Peyer's patch (tissue), 4 donors: ENCODE results near the gene VARS1.
"Not testable (repeated sequence)": the region's sequence is repeated elsewhere in the genome, so short reads cannot be mapped to it uniquely, and the experiment has no call there.

Experiments
- CTCF ChIP-seq, 6 experiments: fragments of 450-650 bp in 4 of 6; fragments of 200-600 bp in 2 of 6; sonication (generic) in 1 of 6; IDR thresholded peaks; one replicate each; pipeline ENCODE4 v1.5.1; 2017 to 2019; ENCODE audit warnings: antibody characterized with exemption in 6 of 6, mild to moderate bottlenecking in 3 of 6, moderate library complexity in 1 of 6
- POLR2A ChIP-seq, 2 donors: fragments of 450-650 bp; IDR thresholded peaks; one replicate each; pipeline ENCODE4 v1.5.1; 2017; ENCODE audit warnings: antibody characterized with exemption in 2 of 2, mild to moderate bottlenecking in 2 of 2, moderate library complexity in 2 of 2

DNA sequence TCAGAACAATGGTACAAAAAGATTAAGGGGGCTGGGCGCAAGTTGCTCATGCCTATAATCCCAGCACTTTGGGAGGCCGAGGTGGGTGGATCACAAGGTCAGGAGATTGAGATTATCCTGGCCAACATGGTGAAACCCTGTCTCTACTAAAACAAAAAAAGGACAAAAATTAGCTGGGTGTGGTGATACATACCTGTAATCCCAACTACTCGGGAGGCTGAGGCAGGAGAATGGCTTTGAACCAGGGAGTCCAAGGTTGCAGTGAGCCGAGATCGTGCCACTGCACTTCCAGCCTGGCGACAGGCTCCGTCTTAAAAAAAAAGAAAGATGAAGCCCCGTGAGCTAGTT is 44.2 kb upstream of the VARS1 start:
- not testable (repeated sequence) for TF ChIP-seq CTCF, POLR2A (IDR thresholded peaks at IDR 0.05)
